GM10266 (cell line): ENCODE data around the gene COL4A6.

Experiments
- DNase-seq: peaks from one replicate; pipeline ENCODE4 v3.0.0; 2012; ENCODE audit errors: extremely low spot score
- TF ChIP-seq, protein P1 (sequence below): IDR thresholded peaks from 2 replicates; pipeline ENCODE4 v1.5.1; 2012; ENCODE audit warnings: mild to moderate bottlenecking, low read depth; ENCODE audit not compliant: control insufficient read depth, insufficient read depth; ENCODE audit errors: missing control alignments

The COL4A6 gene

GRCh38 chrX:108347800-108348199, 90.4 kb downstream of the COL4A6 start:
- TF ChIP-seq, protein P1, sequence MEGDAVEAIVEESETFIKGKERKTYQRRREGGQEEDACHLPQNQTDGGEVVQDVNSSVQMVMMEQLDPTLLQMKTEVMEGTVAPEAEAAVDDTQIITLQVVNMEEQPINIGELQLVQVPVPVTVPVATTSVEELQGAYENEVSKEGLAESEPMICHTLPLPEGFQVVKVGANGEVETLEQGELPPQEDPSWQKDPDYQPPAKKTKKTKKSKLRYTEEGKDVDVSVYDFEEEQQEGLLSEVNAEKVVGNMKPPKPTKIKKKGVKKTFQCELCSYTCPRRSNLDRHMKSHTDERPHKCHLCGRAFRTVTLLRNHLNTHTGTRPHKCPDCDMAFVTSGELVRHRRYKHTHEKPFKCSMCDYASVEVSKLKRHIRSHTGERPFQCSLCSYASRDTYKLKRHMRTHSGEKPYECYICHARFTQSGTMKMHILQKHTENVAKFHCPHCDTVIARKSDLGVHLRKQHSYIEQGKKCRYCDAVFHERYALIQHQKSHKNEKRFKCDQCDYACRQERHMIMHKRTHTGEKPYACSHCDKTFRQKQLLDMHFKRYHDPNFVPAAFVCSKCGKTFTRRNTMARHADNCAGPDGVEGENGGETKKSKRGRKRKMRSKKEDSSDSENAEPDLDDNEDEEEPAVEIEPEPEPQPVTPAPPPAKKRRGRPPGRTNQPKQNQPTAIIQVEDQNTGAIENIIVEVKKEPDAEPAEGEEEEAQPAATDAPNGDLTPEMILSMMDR = no peak
- DNase-seq = no peak

DNA sequence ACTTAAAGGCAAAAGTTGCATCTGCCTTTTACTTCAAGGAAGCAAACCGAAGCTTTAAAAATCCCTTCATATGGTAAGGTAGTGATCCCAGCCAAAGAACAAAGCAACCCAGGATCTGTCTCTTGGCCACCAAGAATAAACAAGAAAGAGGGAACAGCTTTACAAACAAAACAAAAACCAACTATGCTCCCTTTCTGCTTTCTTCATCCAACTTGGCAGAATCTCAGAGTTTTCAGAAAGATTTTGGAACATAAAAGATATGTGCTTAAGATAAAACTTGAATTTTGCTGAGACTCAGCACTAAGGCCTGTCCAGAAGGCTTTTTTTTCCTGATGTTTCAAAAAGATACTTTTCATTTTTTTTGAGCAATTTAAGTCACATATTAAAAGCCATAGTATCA, 94.0 kb downstream of the COL4A6 start:
- DNase-seq = no peak

GRCh38 chrX:108341947-108342346, 96.3 kb downstream of the COL4A6 start:
- TF ChIP-seq, protein P1 = no peak
- no peak for DNase-seq

More for the DNA sequence above, 94.0 kb downstream of the COL4A6 start:
- TF ChIP-seq, protein P1 = no peak

DNA sequence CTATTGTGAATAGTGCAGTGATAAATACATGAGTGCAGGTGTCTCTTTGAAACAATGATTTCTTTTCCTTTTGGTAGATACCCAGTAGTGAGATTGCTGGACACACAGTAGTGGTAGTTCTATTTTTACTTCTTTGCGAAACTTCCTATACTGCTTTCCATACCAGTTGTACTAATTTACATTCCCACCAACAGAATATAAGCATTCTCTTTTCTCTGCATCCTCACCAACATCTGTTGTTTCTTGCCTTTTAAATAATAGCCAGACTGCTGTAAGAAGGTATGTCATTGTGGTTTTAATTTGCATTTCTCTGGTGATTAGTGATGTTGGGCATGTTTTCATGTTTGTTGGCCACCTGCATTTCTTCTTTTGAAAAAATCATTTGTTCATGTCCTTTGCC, 105.9 kb downstream of the COL4A6 start:
- no peak for DNase-seq
- TF ChIP-seq, protein P1 = no peak

DNA sequence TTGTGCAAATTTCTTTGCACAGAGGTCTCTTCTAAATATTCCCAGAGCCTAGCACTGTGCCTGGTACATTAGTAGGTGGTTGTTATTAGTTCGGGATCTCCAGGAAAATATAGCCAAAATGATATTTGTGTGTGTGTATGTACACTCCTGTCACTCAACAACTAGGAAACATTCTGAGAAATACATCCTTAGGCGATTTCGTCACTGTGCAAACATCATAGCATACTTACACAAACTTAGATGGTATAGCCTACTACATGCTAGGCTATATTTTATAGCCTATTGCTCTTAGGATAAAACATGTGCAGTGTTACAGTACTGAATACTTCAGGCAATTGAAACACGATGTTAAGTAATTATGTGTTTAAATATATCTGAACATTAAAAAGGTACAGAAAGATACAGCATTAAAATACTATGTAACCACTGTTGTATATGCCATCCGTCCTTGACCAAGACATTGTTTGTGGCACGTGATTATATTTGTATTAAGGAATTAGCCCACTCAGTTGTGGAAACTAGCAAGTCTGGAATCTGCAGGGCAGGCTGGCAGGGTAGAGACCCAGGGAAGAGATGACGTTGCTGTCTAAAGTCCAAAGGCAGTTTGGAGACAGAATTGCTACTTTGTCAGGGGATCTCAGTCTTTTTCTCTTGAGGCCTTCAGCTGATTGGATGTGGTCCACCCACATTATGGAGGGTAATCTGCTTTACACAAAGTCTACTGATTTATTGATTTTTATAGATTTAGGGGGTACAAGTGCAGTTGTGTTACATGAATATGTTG, 106.9 kb downstream of the COL4A6 start:
- DNase-seq = no peak
- TF ChIP-seq, protein P1 = no peak

DNA sequence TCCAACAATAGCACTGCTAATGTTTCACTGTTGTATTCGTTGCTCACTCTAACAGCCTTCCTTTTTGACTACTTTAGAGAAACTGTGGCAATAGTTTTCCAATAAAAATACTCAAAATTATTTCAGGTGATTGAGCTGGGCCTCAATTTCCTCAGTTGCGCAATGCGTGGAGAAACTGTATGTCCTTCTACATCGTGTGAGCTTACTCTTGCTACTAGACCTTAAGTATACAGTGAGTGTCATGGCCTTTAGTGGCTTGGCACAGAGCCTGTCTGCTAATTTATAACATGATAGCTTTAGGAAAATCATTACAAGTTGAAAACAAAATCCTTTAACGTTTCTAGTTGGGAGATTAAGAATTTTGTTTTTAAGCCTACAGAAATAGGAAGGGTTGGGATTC, 114.5 kb downstream of the COL4A6 start:
- no peak for DNase-seq
- TF ChIP-seq, protein P1 = no peak

DNA sequence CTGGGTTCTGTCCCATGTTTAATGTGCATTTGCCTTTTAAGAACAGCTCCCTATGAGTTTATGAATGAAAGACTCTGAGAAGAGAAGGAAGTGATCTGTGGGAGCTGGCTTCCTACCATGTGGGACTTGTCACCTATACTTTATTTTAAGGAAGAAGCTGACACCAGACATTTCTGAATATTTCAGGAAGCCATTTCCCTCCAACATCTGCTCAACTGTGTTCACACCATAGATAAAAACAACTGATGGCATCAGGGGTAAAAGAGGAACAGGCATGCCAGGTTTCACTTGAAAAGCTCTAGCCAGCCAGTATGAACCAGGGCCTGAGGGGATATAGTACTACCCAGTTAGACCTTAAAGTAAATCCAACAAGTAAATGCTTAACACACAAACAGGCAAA, 116.0 kb downstream of the COL4A6 start:
- no peak for DNase-seq
- TF ChIP-seq, protein P1 = no peak
